Activated B cell treated with CpG ODN at 0.5 μM for 24 hours (primary cell): ENCODE results near the gene BRIP1. TPM values are rescaled to one million over a fixed set of nuclear protein-coding genes. Genes with fewer than 3 reads are reported as not detected.

Source experiments
- ATAC-seq: fragments of 200-7000 bp; cut with Tn5 transposase; one replicate; pipeline ENCODE4 v1.10.0; 2021; ENCODE audit warnings: low read depth, mild to moderate bottlenecking, moderate library complexity
- CTCF ChIA-PET: fragments of 350-600 bp; sonication (Branson Sonifier 250); formaldehyde crosslinking; loops from one replicate; lab custom pipeline; 2021; ENCODE audit warnings: antibody characterized with exemption; lab: Charles Lee
- POLR2A ChIA-PET: fragments of 350-600 bp; sonication (Branson Sonifier 250); formaldehyde crosslinking; loops from one replicate; lab custom pipeline; 2021; ENCODE audit warnings: antibody characterized with exemption; lab: Charles Lee
- DNase-seq: peaks from one replicate; pipeline ENCODE4 v3.0.0; 2022
- H3K27ac Mint-ChIP-seq: one replicate; pipeline ENCODE4 v1.8.0; 2020; ENCODE audit warnings: mixed read lengths
- H3K27me3 Mint-ChIP-seq: one replicate; pipeline ENCODE4 v1.8.0; 2021; ENCODE audit warnings: mixed read lengths
- H3K36me3 Mint-ChIP-seq: one replicate; pipeline ENCODE4 v1.8.0; 2021; ENCODE audit warnings: low read depth, mixed read lengths
- H3K4me1 Mint-ChIP-seq: one replicate; pipeline ENCODE4 v1.8.0; 2021; ENCODE audit warnings: mixed read lengths
- H3K4me3 Mint-ChIP-seq: one replicate; pipeline ENCODE4 v1.8.0; 2020; ENCODE audit warnings: mild to moderate bottlenecking, mixed read lengths
- H3K9me3 Mint-ChIP-seq: one replicate; pipeline ENCODE4 v1.8.0; 2020; ENCODE audit warnings: mixed read lengths
- CTCF ChIP-seq: fragments of 200-600 bp; IDR thresholded peaks from one replicate; pipeline ENCODE4 v1.8.0; 2022; ENCODE audit warnings: antibody characterized with exemption, mild to moderate bottlenecking
- intact Hi-C: fragments of 100-400 bp; cut with micrococcal nuclease; formaldehyde crosslinking; loops from one replicate; pipeline ENCODE4 v1.15.1; 2024
- total RNA-seq: library from RNA; stranded (reverse); gene quantifications from 2 replicates; pipeline ENCODE4 v1.2.3, GENCODE V29; 2022

Gene BRIP1
- total RNA-seq, 1 donor from 2014 or later, result 2.5 TPM

DNA sequence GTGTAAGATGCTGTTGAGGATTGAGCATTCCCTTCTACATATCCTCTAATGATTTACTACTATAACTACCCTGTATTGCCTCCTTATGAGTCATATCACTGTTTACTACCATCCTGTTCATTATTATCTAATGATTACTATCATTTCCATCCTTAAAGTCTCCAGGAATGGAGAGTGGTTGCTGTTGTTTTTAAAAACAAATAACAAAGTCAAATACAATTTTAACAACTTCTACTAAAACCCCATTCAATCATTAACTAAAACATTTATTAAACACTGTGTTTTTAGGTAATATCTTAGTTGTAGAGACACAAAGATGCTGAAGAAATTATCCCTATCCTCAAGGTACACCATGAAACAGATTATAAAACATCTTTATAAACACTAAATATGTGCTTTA, 126.9 kb downstream of the BRIP1 start:
- ChIA-PET CTCF (no interaction called here), POLR2A (no interaction called here)
- intact Hi-C loops, result no loop called here
- no peaks in the 10 kb centered on the region for H3K4me1 Mint-ChIP-seq
- DNase-seq (no peak), ATAC-seq (no peak)
- TF ChIP-seq CTCF, result no peak
- H3K27ac Mint-ChIP-seq, result no peak overlapping the region
- no peaks in the 10 kb centered on the region for H3K27me3 Mint-ChIP-seq
- H3K4me3 Mint-ChIP-seq, result no peak overlapping the region
- peaks cover 19% of the 10 kb centered on the region for H3K9me3 Mint-ChIP-seq
- H3K36me3 Mint-ChIP-seq, result peaks cover 5% of the 10 kb centered on the region

- ChIA-PET POLR2A (no interaction called here), CTCF (no interaction called here)
- H3K9me3 Mint-ChIP-seq, result peaks cover 16% of the 10 kb centered on the region
- no peak for DNase-seq
- H3K27me3 Mint-ChIP-seq, result no peaks in the 10 kb centered on the region
- TF ChIP-seq CTCF, result no peak
- H3K27ac Mint-ChIP-seq, result no peak overlapping the region
- H3K4me1 Mint-ChIP-seq, result no peaks in the 10 kb centered on the region
- ATAC-seq, result no peak
- H3K4me3 Mint-ChIP-seq, result no peak overlapping the region
- no peaks in the 10 kb centered on the region for H3K36me3 Mint-ChIP-seq
- intact Hi-C loops, result no loop called here
These were observed 127.5 kb downstream of the BRIP1 start for GRCh38 chr17:61735807-61736206.

DNA sequence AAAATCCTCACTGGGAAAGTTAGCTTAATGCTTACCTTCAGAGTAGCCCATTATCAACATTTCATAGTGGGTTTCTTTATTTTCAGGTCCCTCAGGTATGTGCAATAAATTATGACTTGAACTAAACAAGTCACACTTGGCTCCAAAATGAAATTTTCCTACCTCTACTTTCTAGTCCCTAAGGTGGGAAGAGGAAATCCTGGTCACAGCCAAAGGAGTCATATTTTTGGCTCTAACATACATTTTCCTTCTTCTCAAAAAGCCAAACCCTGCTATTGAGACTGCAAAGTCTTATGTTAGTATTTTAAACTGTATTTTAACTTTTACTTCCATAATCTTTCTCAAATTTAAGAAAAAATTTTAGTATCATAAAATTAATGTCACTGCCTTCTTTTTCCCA, 128.9 kb downstream of the BRIP1 start:
- CTCF ChIA-PET, result no interaction called here
- H3K9me3 Mint-ChIP-seq, result peaks cover 16% of the 10 kb centered on the region
- no peak overlapping the region for H3K4me3 Mint-ChIP-seq

GRCh38 chr17:61734012-61734411, 129.3 kb downstream of the BRIP1 start:
- ATAC-seq, result no peak
- Mint-ChIP-seq H3K27ac (no peak overlapping the region), H3K36me3 (no peaks in the 10 kb centered on the region), H3K27me3 (no peaks in the 10 kb centered on the region), H3K4me3 (no peak overlapping the region), H3K4me1 (no peaks in the 10 kb centered on the region), H3K9me3 (peaks cover 16% of the 10 kb centered on the region)
- intact Hi-C loops, result no loop called here
- CTCF ChIA-PET, result no interaction called here
- POLR2A ChIA-PET, result no interaction called here
- no peak for TF ChIP-seq CTCF
- no peak for DNase-seq

More for the DNA sequence above, 128.9 kb downstream of the BRIP1 start:
- no peaks in the 10 kb centered on the region for H3K36me3 Mint-ChIP-seq
- DNase-seq (no peak), ATAC-seq (no peak)
- H3K27me3 Mint-ChIP-seq, result no peaks in the 10 kb centered on the region
- TF ChIP-seq CTCF, result no peak
- H3K4me1 Mint-ChIP-seq, result no peaks in the 10 kb centered on the region
- POLR2A ChIA-PET, result no interaction called here
- intact Hi-C loops, result no loop called here
- H3K27ac Mint-ChIP-seq, result no peak overlapping the region

- no peaks in the 10 kb centered on the region for H3K4me1 Mint-ChIP-seq
- H3K27ac Mint-ChIP-seq, result no peak overlapping the region
- H3K27me3 Mint-ChIP-seq, result no peaks in the 10 kb centered on the region
- CTCF ChIA-PET, result no interaction called here
- intact Hi-C loops, result no loop called here
- DNase-seq (no peak), ATAC-seq (no peak)
- H3K36me3 Mint-ChIP-seq, result no peaks in the 10 kb centered on the region
- peaks cover 13% of the 10 kb centered on the region for H3K9me3 Mint-ChIP-seq
- no peak overlapping the region for H3K4me3 Mint-ChIP-seq
- POLR2A ChIA-PET, result no interaction called here
- no peak for TF ChIP-seq CTCF
These were observed 130.3 kb downstream of the BRIP1 start for GRCh38 chr17:61733021-61733420.
